ENCODE measurements around the gene R3HDM1.
"Not testable (repeated sequence)": the region's sequence is repeated elsewhere in the genome, so short reads cannot be mapped to it uniquely, and the experiment has no call there.

Gene R3HDM1

GRCh38 chr2:135531231-135532197 is at the start of gene R3HDM1:
Gene R3HDM1, plus strand, starts transcription at chr2:135531484. Its CDS starts 73,362 bp downstream, at chr2:135604846.
- peak; percentile 100 for DNase-seq (ENCODE audit: low spot score)

- no peak for DNase-seq (ENCODE audit: low spot score)
Measured at GRCh38 chr2:135485441-135485840, 45.8 kb upstream of the R3HDM1 start.

DNA sequence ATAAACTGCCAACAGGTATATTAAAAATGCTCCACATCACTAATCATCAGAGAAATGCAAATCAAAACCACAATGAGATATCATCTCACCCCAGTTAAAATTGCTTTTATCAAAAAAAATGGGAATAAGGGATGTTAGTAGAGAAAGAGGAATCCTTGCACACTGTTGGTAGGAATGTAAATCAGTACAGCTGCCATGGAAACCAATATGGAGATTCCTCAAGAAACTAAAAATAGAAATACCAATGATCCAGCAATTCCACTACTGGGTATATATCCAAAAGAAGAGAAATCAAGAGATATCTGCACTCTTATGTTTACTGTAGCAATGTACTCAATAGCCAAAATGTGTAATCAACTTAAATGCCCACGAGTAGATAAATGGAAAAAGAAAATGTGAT is 40.9 kb upstream of the R3HDM1 start:
- no peak for DNase-seq (ENCODE audit: low spot score)

GRCh38 chr2:135494503-135494902 is 36.8 kb upstream of the R3HDM1 start:
- DNase-seq (ENCODE audit: low spot score) = no peak

DNA sequence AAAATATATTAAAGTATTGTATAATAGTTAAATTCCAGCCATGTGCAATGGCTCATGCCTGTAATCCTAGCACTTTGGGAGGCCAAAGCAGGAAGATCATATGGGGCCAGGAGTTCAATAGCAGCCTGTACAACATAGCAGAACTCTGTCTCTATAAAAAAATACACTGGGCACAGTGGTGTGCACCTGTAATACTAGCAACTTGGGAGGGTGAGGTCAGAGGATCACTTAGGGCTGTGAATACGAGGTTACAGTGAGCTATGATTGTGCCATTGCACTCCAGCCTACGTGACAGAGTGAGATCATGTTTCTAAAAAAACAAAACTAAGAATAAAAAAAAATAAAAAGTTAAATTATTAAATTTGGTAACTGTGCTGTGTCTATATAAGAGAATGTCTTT is 36.4 kb upstream of the R3HDM1 start:
- no peak for DNase-seq (ENCODE audit: low spot score)

DNA sequence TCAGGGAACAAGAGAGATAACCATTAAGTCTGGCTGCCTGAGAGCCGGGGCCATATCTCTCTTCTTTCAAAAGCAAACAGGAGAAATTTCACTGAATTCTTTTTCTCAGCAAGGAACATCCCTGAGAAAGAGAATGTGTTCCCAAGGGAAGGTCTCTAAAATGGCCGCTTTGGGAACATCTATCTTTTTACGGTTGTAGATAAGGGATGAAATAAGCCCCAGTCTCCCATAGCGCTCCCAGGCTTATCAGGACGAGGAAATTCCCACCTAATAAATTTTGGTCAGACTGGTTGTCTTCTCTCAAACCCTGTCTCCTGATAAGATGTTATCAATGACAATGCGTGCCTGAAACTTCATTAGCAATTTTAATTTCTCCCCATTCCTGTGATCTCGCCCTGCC is 32.7 kb upstream of the R3HDM1 start:
- not testable (repeated sequence) for DNase-seq (ENCODE audit: low spot score)

DNA sequence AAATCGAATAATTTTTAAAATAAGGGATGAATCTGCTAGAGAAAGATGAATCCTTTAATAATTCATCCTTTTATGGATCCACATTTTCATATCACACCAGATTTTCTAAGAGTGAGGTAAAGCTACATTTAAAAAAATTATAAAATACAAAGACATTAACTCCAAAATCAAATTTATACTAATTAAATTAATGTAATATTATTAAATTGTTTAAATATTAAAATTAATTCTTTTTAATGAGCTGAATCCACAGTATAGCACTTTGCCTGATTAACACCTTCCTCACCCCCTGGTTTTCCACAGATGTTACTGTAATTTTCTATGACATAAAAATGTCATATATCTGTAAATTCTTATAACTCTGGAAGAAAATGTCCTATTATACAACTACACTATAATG is 26.5 kb upstream of the R3HDM1 start:
- DNase-seq (ENCODE audit: low spot score) = no peak

DNA sequence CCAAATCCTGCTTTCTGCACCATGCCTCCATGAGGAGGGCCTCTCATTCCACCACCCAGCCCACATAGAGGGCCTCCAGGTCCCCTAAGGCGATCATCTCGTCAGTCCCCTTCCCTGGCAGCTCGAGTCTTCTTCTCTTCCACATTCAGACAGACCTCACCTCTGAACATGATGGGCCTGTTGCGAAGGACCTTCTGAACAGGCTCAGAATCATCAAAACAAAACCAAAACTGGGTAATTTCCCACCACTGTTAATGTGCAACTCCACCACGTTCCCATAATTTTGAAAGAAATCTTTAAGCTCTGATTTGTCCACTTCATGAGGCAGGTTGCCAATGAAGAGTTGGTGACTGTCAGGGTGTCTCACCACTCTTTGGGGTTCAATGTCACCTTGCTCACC is 20.7 kb upstream of the R3HDM1 start:
- no peak for DNase-seq (ENCODE audit: low spot score)

DNA sequence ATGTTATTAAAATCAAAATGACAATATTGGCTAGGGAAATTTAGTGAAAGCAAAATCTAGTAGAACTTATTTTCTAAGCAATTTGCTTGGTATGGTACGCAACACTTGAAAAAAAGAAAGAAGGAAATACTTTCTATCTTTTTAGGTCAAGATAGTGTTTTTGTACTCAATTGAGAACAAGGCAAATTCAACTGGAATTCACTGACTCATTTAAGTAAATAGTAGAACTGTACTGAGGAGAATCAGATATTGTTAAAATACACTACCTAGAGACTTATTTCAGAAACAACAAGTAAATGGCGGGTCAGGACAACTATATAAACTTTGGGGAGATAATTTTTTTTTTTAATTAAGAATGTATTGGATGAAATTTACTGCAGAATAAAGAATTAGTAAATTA is 19.2 kb upstream of the R3HDM1 start:
- DNase-seq (ENCODE audit: low spot score) = no peak

DNA sequence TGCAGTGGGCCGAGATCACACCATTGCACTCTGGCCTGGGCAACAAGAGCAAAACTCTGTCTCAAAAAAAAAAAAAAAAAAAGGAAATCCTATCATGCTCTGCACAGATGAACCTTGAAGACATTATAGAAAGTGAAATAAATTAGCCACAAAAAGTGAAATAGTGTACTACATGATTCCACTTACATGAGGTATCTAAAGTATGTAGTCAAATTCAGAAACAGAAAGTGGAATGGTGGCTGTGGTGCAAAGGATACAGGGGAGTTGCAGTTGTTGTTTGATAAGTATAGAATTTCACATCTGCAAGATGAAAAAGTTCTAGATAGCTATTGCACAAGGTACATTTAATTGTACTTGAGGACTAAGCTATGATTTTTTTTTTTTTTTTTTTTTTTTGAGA is 5.5 kb upstream of the R3HDM1 start:
- DNase-seq (ENCODE audit: low spot score) = no peak

GRCh38 chr2:135528006-135528405 is 3.3 kb upstream of the R3HDM1 start:
- no peak for DNase-seq (ENCODE audit: low spot score)

GRCh38 chr2:135530313-135531230 is 712 bp upstream of the R3HDM1 start, which contains the start of gene ZRANB3:
Gene ZRANB3, minus strand, starts transcription at chr2:135531218.
- peak; percentile 95 for DNase-seq (ENCODE audit: low spot score)

DNA sequence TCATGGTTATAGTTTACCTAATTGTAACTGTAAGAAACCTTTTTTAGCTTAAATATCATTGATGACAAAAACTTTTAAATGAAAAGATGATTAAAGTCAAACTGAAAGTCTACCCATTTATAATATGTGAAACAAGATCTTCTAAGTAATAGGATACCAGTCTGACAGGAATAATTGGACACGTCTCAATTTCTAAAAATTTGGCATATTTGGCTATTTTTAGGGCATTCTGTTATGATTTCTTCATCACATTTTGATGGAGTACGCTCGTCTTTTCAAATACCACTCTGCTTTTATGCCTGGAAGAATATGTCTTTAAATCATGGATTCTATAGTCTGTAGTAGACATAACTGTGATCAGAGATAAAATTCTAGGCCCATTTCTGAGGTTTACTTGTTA is 1.3 kb downstream of the R3HDM1 start:
- DNase-seq (ENCODE audit: low spot score) = no peak

DNA sequence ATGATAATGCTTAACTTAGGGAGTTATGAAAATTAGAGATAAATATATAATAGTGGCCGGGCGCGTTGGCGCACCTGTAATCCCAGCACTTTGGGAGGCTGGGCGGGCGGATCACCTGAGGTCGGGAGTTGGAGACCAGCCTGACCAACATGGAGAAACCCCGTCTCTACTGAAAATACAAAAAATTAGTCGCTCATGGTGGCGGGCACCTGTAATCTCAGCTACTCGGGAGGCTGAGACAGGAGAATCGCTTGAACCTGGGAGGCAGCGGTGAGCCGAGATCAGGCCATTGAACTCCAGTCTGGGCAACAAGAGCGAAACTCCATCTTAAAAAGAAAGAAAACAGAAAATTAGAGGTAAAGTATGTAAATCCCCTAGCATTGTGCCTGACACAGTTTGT is 2.3 kb downstream of the R3HDM1 start:
- not testable (repeated sequence) for DNase-seq (ENCODE audit: low spot score)

DNA sequence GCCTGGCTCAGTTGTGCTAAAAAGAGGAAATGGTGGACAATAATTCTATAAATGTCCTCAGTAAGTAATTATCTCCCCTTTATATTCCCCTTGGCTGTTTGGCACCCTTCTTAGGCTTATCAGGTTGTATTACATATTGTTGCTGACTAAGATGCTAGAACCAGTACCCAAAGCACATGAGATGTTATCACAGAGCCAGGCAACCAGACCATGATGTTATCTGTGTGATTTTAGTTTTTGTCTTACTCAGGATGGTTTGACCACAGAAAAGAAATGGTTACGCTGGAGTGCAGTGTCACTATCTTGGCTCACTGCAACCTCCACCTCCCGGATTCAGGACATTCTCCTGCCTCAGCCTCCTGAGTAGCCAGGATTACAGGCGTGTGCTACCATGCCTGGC is 15.2 kb downstream of the R3HDM1 start:
- no peak for DNase-seq (ENCODE audit: low spot score)

GRCh38 chr2:135547311-135547710 is 16.0 kb downstream of the R3HDM1 start:
- no peak for DNase-seq (ENCODE audit: low spot score)

DNA sequence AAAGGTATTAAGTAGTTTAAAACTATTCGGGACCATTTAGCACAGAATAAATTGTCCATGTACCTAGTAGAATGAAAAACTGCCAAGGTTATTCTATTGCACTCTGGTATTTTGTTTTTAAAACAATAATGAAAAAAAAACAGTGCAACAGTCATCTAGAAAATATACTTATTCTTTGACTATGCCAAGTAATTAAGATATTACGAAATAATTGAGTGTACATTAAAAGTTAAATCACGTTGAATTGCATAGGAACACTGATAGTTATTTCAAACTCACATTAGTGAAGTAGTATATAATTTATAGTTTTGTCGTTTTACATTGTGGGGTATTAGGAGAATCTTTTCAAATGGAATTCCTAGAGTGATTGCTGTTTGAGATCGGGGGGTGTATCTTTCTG is 20.1 kb downstream of the R3HDM1 start:
- no peak for DNase-seq (ENCODE audit: low spot score)

- DNase-seq (ENCODE audit: low spot score) = no peak
Measured at GRCh38 chr2:135552887-135553286, 21.6 kb downstream of the R3HDM1 start.

DNA sequence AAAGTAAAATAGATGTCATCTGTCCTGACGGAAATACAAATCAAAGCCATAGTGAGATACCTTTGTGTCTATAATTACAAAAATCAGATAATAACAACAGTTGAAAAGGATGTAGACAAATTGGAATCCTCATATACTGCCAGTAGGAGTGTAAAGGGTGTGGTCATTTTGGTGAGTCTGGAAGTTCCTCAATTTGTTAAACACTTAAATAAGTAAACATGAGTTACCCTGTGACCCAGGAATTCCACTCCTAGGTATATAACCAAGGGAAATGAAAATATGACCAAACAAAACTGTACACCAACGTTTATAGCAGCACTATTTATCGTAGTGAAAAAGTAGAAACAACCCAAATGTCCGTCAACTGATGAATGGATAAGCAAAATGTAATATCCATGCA is 24.0 kb downstream of the R3HDM1 start:
- no peak for DNase-seq (ENCODE audit: low spot score)

DNA sequence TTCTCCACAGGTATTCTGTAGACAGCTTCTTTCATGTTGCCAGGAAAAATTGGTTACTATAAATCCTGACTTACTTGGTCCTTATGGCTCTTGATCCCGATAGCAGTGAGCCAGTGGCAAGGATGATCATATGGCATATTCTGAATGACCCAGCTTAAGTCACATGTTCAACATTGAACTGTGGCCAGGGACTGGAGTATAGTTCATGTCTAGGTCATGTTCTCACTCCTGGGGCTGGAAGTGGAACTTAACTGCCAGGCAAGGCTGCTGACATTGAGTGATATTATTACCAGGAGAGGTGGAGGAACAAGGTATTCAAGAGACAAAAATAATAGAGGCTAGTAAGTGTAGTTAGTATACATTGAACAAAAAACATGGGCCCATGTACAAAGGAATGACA is 26.2 kb downstream of the R3HDM1 start:
- DNase-seq (ENCODE audit: low spot score) = no peak

GRCh38 chr2:135561925-135562324 is 30.6 kb downstream of the R3HDM1 start:
- DNase-seq (ENCODE audit: low spot score) = no peak

DNA sequence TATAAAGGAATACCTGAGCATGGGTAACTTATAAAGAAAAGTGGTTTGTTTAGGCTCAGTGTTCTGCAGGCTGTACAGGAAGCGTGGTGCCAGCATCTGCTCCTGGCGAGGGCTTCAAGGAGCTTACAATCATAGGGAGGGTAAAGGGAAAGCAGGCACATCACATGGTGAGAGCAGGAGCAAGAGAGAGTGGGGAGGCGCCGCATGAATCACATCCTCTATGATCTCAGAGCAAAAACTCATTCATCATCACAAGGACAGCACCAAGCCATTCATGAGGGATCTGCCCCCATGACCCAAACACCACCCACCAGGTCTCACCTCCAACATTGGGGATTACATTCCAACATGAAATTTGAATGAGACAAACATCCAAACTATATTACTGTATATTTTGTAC is 32.5 kb downstream of the R3HDM1 start:
- DNase-seq (ENCODE audit: low spot score) = peak; percentile 9

DNA sequence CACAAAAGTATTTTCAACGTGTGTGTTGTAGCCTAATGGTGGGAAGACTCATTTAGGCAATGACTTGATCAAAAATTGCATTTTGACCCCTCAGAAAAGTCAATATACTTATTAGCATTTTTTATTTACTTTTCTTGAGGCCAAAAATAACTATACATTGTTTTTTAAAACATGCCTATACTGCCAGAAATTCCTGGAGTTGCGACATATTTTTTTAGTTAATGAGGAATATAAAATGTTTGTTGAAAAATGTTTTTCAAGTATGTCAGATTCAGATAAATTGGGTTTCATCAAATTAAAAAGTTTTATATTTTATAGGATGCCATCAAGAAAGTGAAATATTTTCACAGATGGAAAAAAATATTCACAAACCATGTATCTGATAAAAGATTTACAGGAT is 39.6 kb downstream of the R3HDM1 start:
- no peak for DNase-seq (ENCODE audit: low spot score)
